ENCODE measurements around the gene VAMP4. TPM values are rescaled to one million over a fixed set of nuclear protein-coding genes. Genes with fewer than 3 reads are reported as not detected.

The VAMP4 gene
- total and polyA plus RNA-seq, 10 donors: 7.4 to 21.7 (median 14.8) TPM

DNA sequence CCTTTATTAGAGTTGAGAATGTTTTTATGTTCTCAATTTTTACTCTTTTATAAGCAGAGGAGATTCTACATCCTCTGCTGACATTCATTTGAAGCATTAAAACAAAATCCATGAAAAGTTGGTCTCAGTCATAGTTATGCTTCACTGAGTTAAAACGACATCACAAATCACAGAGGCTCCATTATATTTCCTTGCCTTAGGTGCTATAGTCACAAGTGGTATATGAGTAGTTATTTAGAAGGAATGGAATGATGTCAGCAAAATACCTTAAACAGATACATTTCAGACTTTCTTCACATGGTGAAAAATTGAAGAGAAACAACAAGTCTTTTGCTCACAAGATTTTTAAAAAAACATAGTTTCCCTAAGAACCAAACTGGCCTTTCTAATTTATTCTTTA, 27.9 kb upstream of the VAMP4 start:
- 81 to 95% (median 88%) methylated on average over 1 of the region's 1 CpG for WGBS, 5 donors
- peaks cover 0 to 10% (median 0%) of the 10 kb centered on the region in 6 donors for H3K4me1 ChIP-seq
- H3K36me3 ChIP-seq: no peaks in the 10 kb centered on the region
- no peaks in the 10 kb centered on the region for H3K9me3 ChIP-seq
- no peak for DNase-seq
- H3K27ac ChIP-seq: no peak overlapping the region
- intact Hi-C loops (cut with DNase I; ENCODE audit: low total_unique reads): no loop called here
- H3K4me3 ChIP-seq: no peak overlapping the region
- TF ChIP-seq POLR2AphosphoS5 (IDR thresholded peaks at IDR 0.05) (no peak), POLR2A (IDR thresholded peaks at IDR 0.05) (no peak)
- TF ChIP-seq, protein P1, sequence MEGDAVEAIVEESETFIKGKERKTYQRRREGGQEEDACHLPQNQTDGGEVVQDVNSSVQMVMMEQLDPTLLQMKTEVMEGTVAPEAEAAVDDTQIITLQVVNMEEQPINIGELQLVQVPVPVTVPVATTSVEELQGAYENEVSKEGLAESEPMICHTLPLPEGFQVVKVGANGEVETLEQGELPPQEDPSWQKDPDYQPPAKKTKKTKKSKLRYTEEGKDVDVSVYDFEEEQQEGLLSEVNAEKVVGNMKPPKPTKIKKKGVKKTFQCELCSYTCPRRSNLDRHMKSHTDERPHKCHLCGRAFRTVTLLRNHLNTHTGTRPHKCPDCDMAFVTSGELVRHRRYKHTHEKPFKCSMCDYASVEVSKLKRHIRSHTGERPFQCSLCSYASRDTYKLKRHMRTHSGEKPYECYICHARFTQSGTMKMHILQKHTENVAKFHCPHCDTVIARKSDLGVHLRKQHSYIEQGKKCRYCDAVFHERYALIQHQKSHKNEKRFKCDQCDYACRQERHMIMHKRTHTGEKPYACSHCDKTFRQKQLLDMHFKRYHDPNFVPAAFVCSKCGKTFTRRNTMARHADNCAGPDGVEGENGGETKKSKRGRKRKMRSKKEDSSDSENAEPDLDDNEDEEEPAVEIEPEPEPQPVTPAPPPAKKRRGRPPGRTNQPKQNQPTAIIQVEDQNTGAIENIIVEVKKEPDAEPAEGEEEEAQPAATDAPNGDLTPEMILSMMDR (IDR thresholded peaks at IDR 0.05 in 8 of 11, conservative IDR thresholded peaks at IDR 0.05 in 3 of 11): no peak
- H3K27me3 ChIP-seq (replicated peaks in 1 of 7): no peaks in the 10 kb centered on the region

DNA sequence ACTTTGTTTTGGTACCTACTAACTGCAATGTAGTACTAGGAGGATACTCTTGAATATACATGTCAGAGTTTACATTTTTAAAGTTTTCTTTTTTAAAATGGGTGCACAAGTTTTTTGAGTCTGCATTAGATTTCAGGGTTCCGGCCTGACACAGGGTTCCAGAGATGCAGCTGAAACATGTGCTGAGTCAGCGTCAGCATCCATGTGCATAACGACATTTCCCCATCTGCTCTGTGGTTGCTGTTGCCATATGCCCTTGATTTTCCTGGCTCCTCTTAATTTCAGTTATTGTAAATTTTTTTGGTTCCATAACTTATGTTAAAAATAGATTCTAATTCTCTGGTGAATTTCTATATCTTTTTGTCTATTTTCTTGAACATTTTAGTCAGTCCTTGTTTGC, 27.3 kb upstream of the VAMP4 start:
- H3K4me1 ChIP-seq: peaks cover 0 to 10% (median 0%) of the 10 kb centered on the region in 6 donors
- WGBS, 5 donors: 30 to 59% (median 39%) methylated on average over 3 of the region's 3 CpGs
- no peak overlapping the region for H3K27ac ChIP-seq
- intact Hi-C loops (cut with DNase I; ENCODE audit: low total_unique reads): no loop called here
- TF ChIP-seq, protein P1 (IDR thresholded peaks at IDR 0.05 in 8 of 11, conservative IDR thresholded peaks at IDR 0.05 in 3 of 11): no peak
- TF ChIP-seq POLR2A (IDR thresholded peaks at IDR 0.05): no peak
- no peak for TF ChIP-seq POLR2AphosphoS5 (IDR thresholded peaks at IDR 0.05)
- no peak for DNase-seq
- H3K9me3 ChIP-seq: no peaks in the 10 kb centered on the region
- H3K4me3 ChIP-seq: no peak overlapping the region
- H3K36me3 ChIP-seq: no peaks in the 10 kb centered on the region
- no peaks in the 10 kb centered on the region for H3K27me3 ChIP-seq (replicated peaks in 1 of 7)

DNA sequence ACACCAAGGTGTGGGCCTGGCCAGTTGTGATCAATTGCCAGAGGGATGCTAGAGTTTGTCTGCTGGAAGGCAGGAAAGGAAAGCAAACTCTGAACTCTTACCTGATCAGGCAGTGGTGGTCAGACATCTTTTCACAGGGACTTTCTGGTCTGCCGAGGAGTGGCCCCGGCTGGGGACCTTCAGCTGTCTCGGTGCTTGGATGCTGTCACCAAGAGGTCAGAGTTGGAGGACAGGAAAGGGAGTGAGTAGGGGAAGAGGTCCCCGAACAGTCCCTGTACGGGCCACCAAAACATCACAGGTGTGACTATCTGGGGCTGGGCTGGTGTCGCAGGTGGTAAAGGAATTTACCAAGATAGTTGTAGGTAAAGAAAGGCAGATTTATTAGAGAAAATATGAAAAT, 21.9 kb upstream of the VAMP4 start:
- TF ChIP-seq POLR2A (IDR thresholded peaks at IDR 0.05) (no peak), POLR2AphosphoS5 (IDR thresholded peaks at IDR 0.05) (no peak)
- TF ChIP-seq, protein P1 (IDR thresholded peaks at IDR 0.05 in 8 of 11, conservative IDR thresholded peaks at IDR 0.05 in 3 of 11): no peak
- no peak for DNase-seq
- WGBS, 5 donors: 77 to 89% (median 78%) methylated on average over 6 of the region's 6 CpGs
- Histone ChIP-seq H3K4me3 (no peak overlapping the region), H3K4me1 (peaks cover 0 to 10% (median 0%) of the 10 kb centered on the region in 6 donors), H3K36me3 (no peaks in the 10 kb centered on the region), H3K27me3 (replicated peaks in 1 of 7) (peaks cover 0 to 5% (median 0%) of the 10 kb centered on the region in 7 donors), H3K27ac (no peak overlapping the region), H3K9me3 (no peaks in the 10 kb centered on the region)
- intact Hi-C loops (cut with DNase I; ENCODE audit: low total_unique reads): no loop called here

DNA sequence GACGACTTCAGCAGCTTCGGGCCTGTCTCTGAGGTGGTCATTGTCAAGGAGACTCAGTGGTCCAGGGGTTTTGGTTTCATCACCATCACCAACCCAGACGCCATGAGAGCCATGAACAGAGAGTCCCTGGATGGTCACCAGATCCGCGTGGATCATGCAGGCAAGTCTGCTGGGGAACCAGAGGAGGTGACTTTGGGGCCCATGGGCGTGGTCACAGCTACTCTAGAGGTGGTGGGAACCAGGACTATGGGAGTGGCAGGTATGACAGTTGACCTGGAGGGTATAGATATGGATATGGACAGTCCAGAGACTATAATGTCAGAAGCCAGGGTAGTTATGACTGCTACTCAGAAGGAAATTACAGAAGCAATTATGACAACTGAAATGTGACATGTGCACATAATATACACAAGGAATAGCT, 20.3 kb upstream of the VAMP4 start:
- no peak for TF ChIP-seq POLR2AphosphoS5 (IDR thresholded peaks at IDR 0.05)
- TF ChIP-seq POLR2A (IDR thresholded peaks at IDR 0.05): no peak
- Histone ChIP-seq H3K4me1 (peaks cover 0 to 8% (median 0%) of the 10 kb centered on the region in 6 donors), H3K27me3 (replicated peaks in 1 of 7) (peaks cover 0 to 5% (median 0%) of the 10 kb centered on the region in 7 donors), H3K4me3 (no peak overlapping the region), H3K9me3 (no peaks in the 10 kb centered on the region), H3K36me3 (no peaks in the 10 kb centered on the region), H3K27ac (no peak overlapping the region)
- no peak for DNase-seq
- intact Hi-C loops (cut with DNase I; ENCODE audit: low total_unique reads): no loop called here
- WGBS, 5 donors: 83 to 89% (median 86%) methylated on average over 6 of the region's 6 CpGs

DNA sequence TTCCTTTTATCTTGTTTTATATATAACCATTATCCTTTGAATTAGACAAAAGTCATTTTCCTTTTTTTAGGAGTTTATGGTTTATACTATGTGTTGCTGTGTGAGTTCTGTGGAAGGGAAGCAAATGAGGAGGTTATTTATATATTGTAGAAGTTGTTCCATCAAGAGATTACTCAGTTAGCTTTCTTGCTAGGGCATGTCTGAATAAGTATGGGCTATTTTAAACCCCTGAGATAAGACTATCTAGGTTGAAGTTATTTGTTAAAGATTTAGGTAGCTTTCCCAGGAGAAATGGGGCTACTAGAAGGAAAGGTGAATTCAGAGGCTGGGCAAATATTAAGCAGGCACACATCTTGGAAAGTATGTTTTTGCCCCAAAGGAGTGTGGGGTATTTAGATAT, 16.1 kb upstream of the VAMP4 start:
- intact Hi-C loops (cut with DNase I; ENCODE audit: low total_unique reads): no loop called here
- no peaks in the 10 kb centered on the region for H3K9me3 ChIP-seq
- no peak overlapping the region for H3K27ac ChIP-seq
- H3K27me3 ChIP-seq (replicated peaks in 1 of 7): no peaks in the 10 kb centered on the region
- H3K4me1 ChIP-seq: no peaks in the 10 kb centered on the region
- TF ChIP-seq POLR2A (IDR thresholded peaks at IDR 0.05) (no peak), POLR2AphosphoS5 (IDR thresholded peaks at IDR 0.05) (no peak)
- TF ChIP-seq, protein P1 (IDR thresholded peaks at IDR 0.05 in 8 of 11, conservative IDR thresholded peaks at IDR 0.05 in 3 of 11): no peak
- H3K36me3 ChIP-seq: no peaks in the 10 kb centered on the region
- no peak overlapping the region for H3K4me3 ChIP-seq
- DNase-seq: no peak
